Skin epidermis (tissue), 12 donors: ENCODE measurements around the gene NLRP12.
"Not testable (repeated sequence)": the region's sequence is repeated elsewhere in the genome, so short reads cannot be mapped to it uniquely, and the experiment has no call there.

Source experiments
- H3K27ac ChIP-seq, 21 experiments: fragments of 200-600 bp; sonication (generic) in 11 of 21; one replicate each; pipeline ENCODE4 v1.5.0; 2020; ENCODE audit warnings: mild to moderate bottlenecking in 3 of 21, inconsistent platforms in 2 of 21, moderate library complexity in 2 of 21
- H3K4me3 ChIP-seq, 7 experiments: fragments of 200-600 bp; sonication (generic) in 2 of 7; one replicate each; pipeline ENCODE4 v1.5.0; 2020; ENCODE audit warnings: inconsistent platforms in 2 of 7, mild to moderate bottlenecking in 2 of 7, moderate library complexity in 1 of 7

NLRP12 gene

GRCh38 chr19:53785196-53785889 lies 38.8 kb downstream of the NLRP12 start:
- Histone ChIP-seq H3K27ac (no peak overlapping the region), H3K4me3 (no peak overlapping the region)

DNA sequence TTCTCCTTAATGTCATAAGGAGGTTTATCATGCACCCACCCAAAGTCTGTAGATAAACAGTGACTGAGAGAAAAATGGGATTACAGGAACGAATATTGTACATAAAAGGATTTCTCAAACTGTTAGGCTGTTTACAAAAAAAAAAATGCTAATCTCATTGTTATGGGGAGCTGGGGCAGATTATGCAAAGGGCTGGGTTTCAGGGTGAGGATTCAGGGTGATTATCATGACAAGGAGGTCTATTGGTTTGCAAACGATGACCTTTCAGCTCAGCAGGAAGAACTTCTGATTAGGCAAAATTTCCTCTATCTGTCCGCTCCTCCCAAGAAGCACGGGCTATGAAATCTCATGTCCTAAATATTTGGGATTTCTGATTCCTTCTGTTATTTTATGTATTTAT lies 41.4 kb downstream of the NLRP12 start:
- Histone ChIP-seq H3K4me3 (no peak overlapping the region), H3K27ac (no peak overlapping the region)

DNA sequence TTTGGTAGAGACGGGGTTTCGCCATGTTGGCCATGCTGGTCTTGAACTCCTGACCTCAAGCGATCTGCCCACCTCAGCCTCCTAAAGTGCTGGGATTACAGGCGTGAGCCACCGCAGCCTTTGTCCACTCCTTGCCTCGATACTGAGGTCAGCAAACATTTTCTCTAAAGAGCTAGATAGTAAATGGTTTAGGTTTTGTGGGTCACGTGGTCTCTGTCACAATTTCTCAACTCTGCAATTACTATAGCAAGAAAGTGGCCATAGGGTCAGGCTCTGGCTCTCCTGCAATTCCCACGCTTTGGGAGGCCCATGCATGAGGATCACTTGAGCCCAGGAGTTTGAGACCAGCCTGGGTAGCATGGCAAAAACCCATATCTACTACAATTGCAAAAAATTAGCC lies 42.8 kb downstream of the NLRP12 start:
- H3K4me3 ChIP-seq, H3K27ac ChIP-seq: not testable (repeated sequence)

- H3K27ac ChIP-seq: no peak overlapping the region
- no peak overlapping the region for H3K4me3 ChIP-seq
These were observed 43.6 kb downstream of the NLRP12 start for GRCh38 chr19:53780506-53780905.

DNA sequence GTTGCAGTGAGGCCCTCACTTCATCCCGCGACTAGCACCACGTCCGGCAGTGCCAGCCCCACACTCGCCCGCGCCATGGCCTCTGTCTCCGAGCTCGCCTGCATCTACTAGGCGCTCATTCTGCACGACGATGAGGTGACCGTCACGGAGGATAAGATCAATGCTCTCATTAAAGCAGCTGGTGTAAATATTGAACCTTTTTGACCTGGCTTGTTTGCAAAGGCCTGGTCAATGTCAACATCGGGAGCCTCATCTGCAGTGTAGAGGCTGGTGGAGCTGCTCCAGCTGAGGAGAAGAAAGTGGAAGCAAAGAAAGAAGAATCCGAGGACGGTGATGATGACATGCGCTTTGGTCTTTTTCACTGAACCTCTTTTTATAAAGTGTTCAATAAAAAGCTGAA lies 48.6 kb downstream of the NLRP12 start:
- Histone ChIP-seq H3K27ac (no peak overlapping the region), H3K4me3 (no peak overlapping the region)

- H3K27ac ChIP-seq, H3K4me3 ChIP-seq: not testable (repeated sequence)
These were observed 49.6 kb downstream of the NLRP12 start for GRCh38 chr19:53774491-53774890.

DNA sequence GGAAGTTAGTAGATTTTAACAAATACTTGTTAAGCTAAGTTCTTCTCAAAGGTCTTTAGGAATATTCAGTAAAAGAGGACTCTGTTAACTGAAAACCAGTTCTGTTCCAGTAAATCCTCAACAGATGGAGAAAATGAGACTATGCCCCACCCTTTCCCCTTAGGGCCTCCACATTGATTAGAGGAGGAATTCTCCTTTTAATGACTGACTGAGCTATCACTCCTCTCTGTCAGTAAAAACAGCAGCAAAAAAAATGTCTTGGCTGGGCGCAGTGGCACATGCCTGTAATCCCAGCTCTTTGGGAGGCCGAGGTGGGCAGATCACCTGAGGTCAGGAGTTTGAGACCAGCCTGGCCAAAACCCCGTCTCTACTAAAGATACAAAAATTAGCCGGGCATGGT lies 50.1 kb downstream of the NLRP12 start:
- no peak overlapping the region for H3K4me3 ChIP-seq
- no peak overlapping the region for H3K27ac ChIP-seq

- no peak overlapping the region for H3K4me3 ChIP-seq
These were observed 51.2 kb downstream of the NLRP12 start for GRCh38 chr19:53772943-53773342.

GRCh38 chr19:53771144-53771543 lies 53.0 kb downstream of the NLRP12 start:
- no peak overlapping the region for H3K4me3 ChIP-seq
- no peak overlapping the region for H3K27ac ChIP-seq

More at GRCh38 chr19:53772943-53773342, 51.2 kb downstream of the NLRP12 start:
- no peak overlapping the region for H3K27ac ChIP-seq

DNA sequence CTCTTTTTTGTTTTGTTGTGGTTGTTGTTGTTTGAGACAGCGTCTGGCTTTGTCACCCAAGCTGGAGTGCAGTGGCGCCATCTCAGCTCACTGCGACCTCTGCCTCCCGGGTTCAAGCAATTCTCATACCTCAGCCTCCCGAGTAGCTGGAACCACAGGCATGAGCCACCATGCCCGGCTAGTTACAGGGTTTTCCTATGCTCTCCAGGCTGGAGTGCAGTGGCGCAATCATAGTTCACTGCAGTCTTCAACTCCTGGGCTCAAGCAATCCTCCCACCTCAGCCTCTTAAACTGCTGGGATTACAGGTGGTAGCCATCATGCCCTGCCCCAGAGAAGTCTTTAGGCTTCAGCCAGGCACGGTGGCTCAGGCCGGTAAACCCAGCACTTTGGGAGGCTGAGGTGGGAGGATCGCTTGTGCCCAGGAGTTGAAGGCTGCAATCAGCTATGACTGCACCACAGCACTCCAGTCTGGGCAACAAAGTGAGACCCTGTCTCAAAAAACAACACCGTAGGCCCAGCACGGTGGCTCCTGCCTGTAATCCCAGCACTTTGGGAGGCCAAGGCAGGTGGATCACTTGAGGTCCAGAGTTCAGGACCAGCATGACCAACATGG lies 54.3 kb downstream of the NLRP12 start:
- not testable (repeated sequence) for H3K27ac ChIP-seq, H3K4me3 ChIP-seq

DNA sequence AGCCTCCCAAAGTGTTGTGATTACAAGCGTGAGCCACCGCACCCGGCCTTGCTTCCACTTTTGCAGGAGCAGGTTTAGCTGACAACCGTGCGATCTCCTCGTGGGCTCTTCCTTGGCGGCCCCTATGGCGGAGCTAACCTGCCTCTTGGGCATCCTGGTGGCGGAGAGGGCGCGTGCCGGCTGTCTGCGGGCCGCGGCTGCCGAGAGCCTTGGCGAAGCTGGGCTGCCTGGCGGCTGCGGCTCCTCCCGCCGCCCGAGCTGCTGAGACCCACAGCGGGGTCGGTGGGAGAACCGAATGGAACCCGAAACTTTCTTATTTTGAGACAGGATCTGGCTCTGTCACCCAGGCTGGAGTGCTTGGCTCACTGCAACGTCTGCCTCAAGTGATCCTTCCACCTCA lies 55.7 kb downstream of the NLRP12 start:
- Histone ChIP-seq H3K27ac (no peak overlapping the region), H3K4me3 (no peak overlapping the region)

DNA sequence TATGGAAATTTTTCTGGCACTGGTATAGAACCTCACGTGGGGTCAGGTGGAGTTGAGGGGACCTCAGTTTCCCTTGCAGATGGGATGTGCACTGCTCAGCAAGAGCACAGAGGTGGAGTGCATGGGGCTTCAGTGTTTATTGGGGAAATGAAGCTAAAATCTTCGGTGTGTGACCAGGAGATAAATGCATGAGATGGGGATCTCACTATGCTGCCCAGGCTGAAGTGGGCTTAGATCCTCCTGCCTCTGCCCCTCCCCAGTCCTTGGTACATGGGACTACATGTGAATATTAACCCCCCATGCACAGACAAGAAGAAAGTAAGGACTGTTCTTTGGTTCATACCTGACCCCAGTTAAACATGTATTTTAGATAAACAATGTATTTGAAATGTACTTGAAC lies 65.1 kb downstream of the NLRP12 start:
- not testable (repeated sequence) for H3K4me3 ChIP-seq, H3K27ac ChIP-seq
